Ureter (tissue), 1 donor: ENCODE results near the gene CALHM4. TPM values are rescaled to one million over a fixed set of nuclear protein-coding genes. Genes with fewer than 3 reads are reported as not detected.

ENCODE experiments used
- DNase-seq: peaks from one replicate; pipeline ENCODE4 v3.0.0-alpha.2; 2020; ENCODE audit warnings: low spot score
- total RNA-seq: library from RNA; stranded (reverse); gene quantifications from one replicate; pipeline ENCODE4 v1.2.4, GENCODE V29; 2023
- donor health status: DM: yes; HTN: yes; CAD: no.

The CALHM4 gene, protein sequence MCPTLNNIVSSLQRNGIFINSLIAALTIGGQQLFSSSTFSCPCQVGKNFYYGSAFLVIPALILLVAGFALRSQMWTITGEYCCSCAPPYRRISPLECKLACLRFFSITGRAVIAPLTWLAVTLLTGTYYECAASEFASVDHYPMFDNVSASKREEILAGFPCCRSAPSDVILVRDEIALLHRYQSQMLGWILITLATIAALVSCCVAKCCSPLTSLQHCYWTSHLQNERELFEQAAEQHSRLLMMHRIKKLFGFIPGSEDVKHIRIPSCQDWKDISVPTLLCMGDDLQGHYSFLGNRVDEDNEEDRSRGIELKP
- not detected for total RNA-seq

GRCh38 chr6:116553451-116553850, at the start of gene CALHM4:
Gene CALHM4 (plus strand): TSS chr6:116553751. CDS start chr6:116553794, 43 bp downstream.
- DNase-seq, result no peak

- no peak for DNase-seq
These were observed 46.2 kb upstream of the CALHM4 start for GRCh38 chr6:116507324-116507723.

GRCh38 chr6:116508527-116508926, 45.0 kb upstream of the CALHM4 start:
- DNase-seq, result no peak

GRCh38 chr6:116511424-116512110, 42.0 kb upstream of the CALHM4 start, which contains the start of gene CALHM5:
Gene CALHM5 (plus strand): TSS chr6:116511639. CDS start chr6:116511697, 58 bp downstream.
- no peak for DNase-seq

DNA sequence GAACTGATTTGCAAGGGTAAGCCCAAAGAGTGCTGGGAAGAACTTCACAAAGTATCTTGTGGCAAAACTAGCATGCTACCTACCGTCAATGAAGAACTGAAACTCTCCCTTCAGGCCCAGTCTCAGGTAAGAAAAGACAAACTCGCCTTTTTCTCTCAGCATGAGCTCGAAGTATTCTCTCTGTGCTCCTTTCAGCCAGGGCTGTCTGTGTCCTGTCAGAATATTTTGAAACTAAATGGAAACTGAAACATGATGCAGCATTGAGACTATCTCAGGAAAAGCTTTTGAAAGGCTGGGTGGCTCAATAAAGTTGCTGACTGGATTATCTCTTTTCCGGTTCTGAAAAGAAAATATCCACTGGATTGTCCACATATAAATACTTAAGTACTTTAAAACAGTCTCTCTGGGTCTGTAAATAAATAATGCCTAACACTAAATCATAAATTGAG, 41.4 kb upstream of the CALHM4 start:
- DNase-seq, result no peak

GRCh38 chr6:116512734-116513133, 40.8 kb upstream of the CALHM4 start:
- no peak for DNase-seq

DNA sequence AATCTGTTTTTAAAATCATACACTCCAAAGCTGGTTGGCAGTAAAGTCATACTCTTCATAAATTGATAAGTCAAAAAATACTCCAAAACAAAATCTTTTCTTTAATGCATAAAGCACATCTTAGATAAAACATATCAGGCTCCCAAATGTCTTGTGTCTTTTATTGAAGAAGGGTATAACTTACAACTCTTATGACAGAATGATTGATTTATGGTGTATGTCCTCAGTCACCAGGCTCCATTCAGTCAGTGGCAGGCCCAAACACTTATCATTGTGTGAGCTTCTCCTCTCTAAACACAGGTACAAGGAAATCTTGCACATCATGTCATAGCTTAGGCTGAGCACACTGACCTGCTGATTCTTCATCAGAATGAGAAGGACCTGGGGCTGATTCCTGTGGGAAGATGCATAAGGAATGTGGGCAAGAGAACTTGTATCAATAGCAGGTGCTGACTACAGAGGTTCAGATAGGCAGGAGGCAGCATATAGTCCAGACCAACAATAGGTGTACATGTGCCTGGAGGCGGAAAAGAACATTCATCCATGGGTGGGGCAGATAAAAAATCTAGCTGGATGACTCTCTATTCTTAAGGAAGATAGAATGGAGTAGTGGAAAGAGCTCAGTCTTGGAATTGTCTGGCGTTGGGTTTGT, 40.2 kb upstream of the CALHM4 start:
- DNase-seq, result no peak

GRCh38 chr6:116514111-116514510, 39.4 kb upstream of the CALHM4 start:
- no peak for DNase-seq

DNA sequence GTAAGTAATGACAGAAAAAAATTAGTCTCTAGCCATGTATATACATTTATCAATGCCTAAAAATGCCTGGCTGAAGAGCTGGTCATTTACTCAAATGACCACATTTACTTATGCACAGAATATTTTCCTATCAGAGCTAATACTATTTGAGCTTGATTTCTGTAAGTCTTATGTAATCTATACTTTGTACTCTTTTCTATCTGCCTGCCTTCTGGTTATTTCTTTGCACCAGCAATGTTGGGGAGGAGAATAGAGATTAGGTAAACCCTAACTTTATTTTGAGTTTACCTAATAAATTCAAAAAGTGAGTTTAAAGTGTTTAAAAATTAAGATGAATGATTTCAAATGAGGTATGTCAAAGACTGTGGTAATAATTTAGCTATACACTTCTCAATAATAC, 38.4 kb upstream of the CALHM4 start:
- DNase-seq, result no peak

- DNase-seq, result no peak
These were observed 34.8 kb upstream of the CALHM4 start for GRCh38 chr6:116518621-116519368.

DNA sequence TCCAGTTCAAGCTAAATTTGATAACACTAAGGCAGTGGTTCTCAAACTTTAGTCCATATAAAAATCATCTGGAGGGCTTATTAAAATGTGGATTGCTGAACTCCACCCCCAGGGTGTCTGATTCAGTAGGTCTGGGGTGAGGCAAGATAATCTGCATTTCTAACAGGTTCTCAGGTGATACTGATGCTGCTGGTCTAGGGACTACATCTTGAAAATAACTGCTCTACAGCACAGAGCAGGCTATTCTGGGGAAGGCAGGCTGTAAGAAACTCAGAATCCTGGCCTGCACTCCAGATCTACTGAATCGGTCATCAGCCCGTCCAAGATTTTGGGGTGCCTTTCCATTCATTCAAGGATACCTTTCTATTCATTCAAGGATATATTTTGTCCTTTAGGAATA, 30.7 kb upstream of the CALHM4 start:
- DNase-seq, result no peak

DNA sequence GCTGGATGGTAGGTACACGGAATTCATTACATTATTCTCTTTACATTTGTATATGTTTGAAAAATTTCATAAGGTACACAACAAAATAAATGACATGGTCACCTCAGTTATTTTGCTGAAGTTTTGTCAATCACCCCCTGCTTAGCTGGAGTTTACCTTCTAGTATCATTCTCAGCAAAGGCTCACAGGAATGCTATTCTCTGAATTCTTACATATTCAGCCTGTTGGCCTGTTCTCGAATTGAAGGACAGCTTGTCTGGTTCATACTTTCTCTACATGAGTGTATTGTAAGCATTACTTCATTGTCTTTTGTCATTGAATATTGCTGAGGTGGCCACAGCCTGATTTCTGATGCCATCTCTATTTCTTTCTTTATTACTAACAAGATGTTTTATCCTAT, 29.3 kb upstream of the CALHM4 start:
- no peak for DNase-seq

DNA sequence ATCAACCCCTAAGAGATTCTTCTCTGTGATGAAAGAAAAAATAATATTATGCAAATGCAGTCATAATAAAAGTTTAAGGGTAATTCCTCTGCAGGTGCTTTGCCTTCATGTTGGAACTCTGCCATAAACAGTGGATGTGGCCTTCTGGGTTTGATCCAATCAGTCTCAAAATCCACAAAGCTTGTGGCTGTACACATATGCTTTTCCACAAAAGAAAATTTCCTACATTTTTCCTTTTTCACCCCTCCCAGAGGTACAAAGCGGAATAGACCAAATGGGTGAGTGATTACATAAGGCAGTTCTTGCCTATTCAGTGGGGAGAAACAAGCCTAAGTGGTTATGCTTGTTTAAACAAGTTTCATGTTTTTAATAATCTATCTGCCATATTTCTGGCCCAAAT, 25.4 kb upstream of the CALHM4 start:
- no peak for DNase-seq

GRCh38 chr6:116528780-116529179, 24.8 kb upstream of the CALHM4 start:
- DNase-seq, result no peak

GRCh38 chr6:116529466-116530290, 23.9 kb upstream of the CALHM4 start:
- DNase-seq, result no peak

DNA sequence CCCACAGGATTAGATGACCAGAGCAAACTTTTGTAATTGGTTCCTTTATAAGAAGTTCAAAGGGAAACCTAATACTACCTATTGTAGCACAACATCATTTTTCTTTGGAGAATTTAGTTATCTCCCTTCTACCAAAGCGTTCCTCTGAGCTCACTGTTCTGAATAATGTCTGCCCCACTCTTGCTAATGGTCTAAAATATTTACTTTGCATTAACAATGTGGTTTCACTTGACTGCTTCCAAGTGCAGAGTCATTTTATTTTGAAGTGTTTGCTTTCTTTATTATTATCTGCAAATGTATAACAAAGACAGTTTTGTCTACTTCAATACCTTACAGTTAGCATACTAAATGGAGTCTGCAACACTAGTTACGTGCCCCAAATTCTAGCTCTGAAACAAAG, 23.1 kb upstream of the CALHM4 start:
- DNase-seq, result no peak

- DNase-seq, result peak; percentile 65
These were observed 21.6 kb upstream of the CALHM4 start for GRCh38 chr6:116531675-116532570.

GRCh38 chr6:116533233-116533957, 20.2 kb upstream of the CALHM4 start:
- DNase-seq, result no peak

GRCh38 chr6:116535109-116535508, 18.4 kb upstream of the CALHM4 start:
- DNase-seq, result no peak
